Vagina (tissue), 2 donors: Measurements from ENCODE around the gene TRIM44. TPM values are rescaled to one million over a fixed set of nuclear protein-coding genes. Genes with fewer than 3 reads are reported as not detected.

Source experiments
- DNase-seq, 2 donors: peaks; one replicate each; pipeline ENCODE4 v3.0.0-alpha.2; 2017; ENCODE audit errors: extremely low spot score in 2 of 2
- H3K27ac ChIP-seq: fragments of 200-600 bp; sonication (generic); one replicate; pipeline ENCODE4 v1.5.1; 2019
- H3K27me3 ChIP-seq: fragments of 200-600 bp; sonication (generic); one replicate; pipeline ENCODE4 v1.5.1; 2019
- H3K36me3 ChIP-seq, 2 donors: fragments of 200-600 bp; sonication (generic); one replicate each; pipeline ENCODE4 v1.5.1; 2017 to 2019
- H3K4me1 ChIP-seq: fragments of 200-600 bp; sonication (generic); one replicate; pipeline ENCODE4 v1.5.1; 2019
- H3K4me3 ChIP-seq, 2 donors: fragments of 200-600 bp; sonication (generic); 1 replicate in 1 of 2; 2 replicates in 1 of 2; pipeline ENCODE4 v1.5.1; 2016 to 2019
- H3K9me3 ChIP-seq: fragments of 200-600 bp; sonication (generic); one replicate; pipeline ENCODE4 v1.5.1; 2019
- POLR2A ChIP-seq, 2 donors: fragments of 450-650 bp; IDR thresholded peaks; one replicate each; pipeline ENCODE4 v1.6.1; 2017; ENCODE audit warnings: antibody characterized with exemption in 2 of 2, mild to moderate bottlenecking in 2 of 2, moderate library complexity in 2 of 2
- POLR2AphosphoS5 ChIP-seq, 2 donors: sonication (generic); formaldehyde crosslinking; IDR thresholded peaks; one replicate each; pipeline ENCODE4 v1.9.0; 2017; ENCODE audit warnings: antibody characterized with exemption in 2 of 2, mild to moderate bottlenecking in 2 of 2, low read depth in 1 of 2; ENCODE audit not compliant: insufficient read depth in 1 of 2
- intact Hi-C: fragments of 100-400 bp; cut with DNase I; formaldehyde crosslinking; loops from one replicate; pipeline ENCODE4 v1.15.1; 2023
- total RNA-seq: library from RNA; depleted of rRNA; stranded (reverse); fragments of >200 nt; gene quantifications from one replicate; pipeline ENCODE4 v1.2.3, GENCODE V29; 2016
- TF ChIP-seq, protein P1 (sequence below), 3 experiments: fragments of 450-650 bp in 2 of 3; fragments of 200-600 bp in 1 of 3; sonication (generic) in 1 of 3; IDR thresholded peaks; one replicate each; pipeline ENCODE4 v1.5.1; 2017 to 2019; ENCODE audit warnings: antibody characterized with exemption in 3 of 3, mild to moderate bottlenecking in 2 of 3, moderate library complexity in 2 of 3

The TRIM44 gene
- total RNA-seq, 1 donor from 2014 or later, result 27.7 TPM

GRCh38 chr11:35717043-35717442 is 54.5 kb downstream of the TRIM44 start:
- intact Hi-C loops, result no loop called here

DNA sequence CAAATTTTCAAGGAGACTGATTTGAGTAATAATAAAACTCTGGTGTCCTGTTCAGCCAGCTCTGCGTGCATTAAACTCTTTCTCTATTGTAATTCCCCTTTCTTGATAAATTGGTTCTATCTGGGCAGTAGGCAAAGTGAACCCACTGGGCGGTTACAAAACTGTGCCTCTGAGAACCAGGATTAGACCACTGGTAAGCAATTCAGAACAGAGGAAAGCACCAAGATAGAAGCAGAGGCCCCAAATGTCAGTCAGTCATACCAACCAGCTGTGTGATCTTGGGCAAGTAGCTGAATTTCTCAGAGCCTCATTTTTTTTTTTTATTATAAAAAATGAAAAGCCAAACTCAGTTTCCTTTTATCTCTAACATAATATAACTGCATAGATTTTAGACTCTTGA is 54.9 kb downstream of the TRIM44 start:
- no peaks in the 10 kb centered on the region for H3K36me3 ChIP-seq
- intact Hi-C loops, result no loop called here
- no peak for TF ChIP-seq POLR2A (IDR thresholded peaks at IDR 0.05)
- TF ChIP-seq, protein P1, sequence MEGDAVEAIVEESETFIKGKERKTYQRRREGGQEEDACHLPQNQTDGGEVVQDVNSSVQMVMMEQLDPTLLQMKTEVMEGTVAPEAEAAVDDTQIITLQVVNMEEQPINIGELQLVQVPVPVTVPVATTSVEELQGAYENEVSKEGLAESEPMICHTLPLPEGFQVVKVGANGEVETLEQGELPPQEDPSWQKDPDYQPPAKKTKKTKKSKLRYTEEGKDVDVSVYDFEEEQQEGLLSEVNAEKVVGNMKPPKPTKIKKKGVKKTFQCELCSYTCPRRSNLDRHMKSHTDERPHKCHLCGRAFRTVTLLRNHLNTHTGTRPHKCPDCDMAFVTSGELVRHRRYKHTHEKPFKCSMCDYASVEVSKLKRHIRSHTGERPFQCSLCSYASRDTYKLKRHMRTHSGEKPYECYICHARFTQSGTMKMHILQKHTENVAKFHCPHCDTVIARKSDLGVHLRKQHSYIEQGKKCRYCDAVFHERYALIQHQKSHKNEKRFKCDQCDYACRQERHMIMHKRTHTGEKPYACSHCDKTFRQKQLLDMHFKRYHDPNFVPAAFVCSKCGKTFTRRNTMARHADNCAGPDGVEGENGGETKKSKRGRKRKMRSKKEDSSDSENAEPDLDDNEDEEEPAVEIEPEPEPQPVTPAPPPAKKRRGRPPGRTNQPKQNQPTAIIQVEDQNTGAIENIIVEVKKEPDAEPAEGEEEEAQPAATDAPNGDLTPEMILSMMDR (IDR thresholded peaks at IDR 0.05), result no peak
- no peak for TF ChIP-seq POLR2AphosphoS5 (IDR thresholded peaks at IDR 0.05; ENCODE audit: insufficient read depth in 1 of 2, low read depth in 1 of 2)
- H3K27ac ChIP-seq, result no peak overlapping the region
- H3K9me3 ChIP-seq, result no peaks in the 10 kb centered on the region
- no peak overlapping the region for H3K4me3 ChIP-seq
- no peaks in the 10 kb centered on the region for H3K27me3 ChIP-seq
- DNase-seq, result no peak
- peaks cover 8% of the 10 kb centered on the region for H3K4me1 ChIP-seq

More at GRCh38 chr11:35717043-35717442, 54.5 kb downstream of the TRIM44 start:
- DNase-seq, result no peak
- H3K27me3 ChIP-seq, result no peaks in the 10 kb centered on the region
- no peaks in the 10 kb centered on the region for H3K36me3 ChIP-seq
- H3K4me1 ChIP-seq, result peaks cover 7% of the 10 kb centered on the region
- TF ChIP-seq POLR2A (IDR thresholded peaks at IDR 0.05) (no peak), POLR2AphosphoS5 (IDR thresholded peaks at IDR 0.05; ENCODE audit: insufficient read depth in 1 of 2, low read depth in 1 of 2) (no peak)
- TF ChIP-seq, protein P1 (IDR thresholded peaks at IDR 0.05), result no peak
- no peaks in the 10 kb centered on the region for H3K9me3 ChIP-seq
- no peak overlapping the region for H3K27ac ChIP-seq
- no peak overlapping the region for H3K4me3 ChIP-seq

DNA sequence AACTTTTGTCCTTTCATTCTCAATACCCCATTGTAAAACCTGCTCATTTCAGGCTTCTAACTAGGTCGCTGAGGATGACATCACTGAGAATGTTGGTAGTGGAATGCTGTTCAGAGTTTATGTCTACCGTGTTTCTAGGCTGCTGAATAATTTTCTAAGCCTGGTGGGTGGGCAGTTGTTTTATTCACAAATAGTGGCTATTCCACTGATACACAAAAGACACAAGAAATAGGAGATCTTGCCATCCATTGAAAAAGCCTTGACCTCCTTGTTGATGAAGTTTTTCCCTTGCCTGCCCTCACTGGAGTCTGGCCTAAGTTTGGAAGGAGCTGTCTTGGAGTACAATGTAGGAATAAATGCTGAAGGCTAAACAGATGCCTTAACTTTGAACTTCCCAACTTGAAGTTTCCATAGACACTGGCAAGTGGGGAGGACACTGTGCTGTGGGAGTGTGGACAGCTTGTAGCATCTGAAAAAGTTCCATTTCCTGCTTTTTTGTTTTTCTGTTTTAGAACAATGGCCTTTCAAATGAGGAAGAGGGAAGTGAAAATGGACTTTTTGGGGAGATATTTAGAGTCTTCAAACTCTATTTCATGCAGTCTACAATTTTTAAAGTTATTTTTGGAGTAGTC is 59.2 kb downstream of the TRIM44 start:
- Histone ChIP-seq H3K4me1 (peaks cover 8% of the 10 kb centered on the region), H3K9me3 (no peaks in the 10 kb centered on the region), H3K36me3 (peaks cover 0 to 9% of the 10 kb centered on the region in 2 donors), H3K27me3 (no peaks in the 10 kb centered on the region), H3K27ac (no peak overlapping the region), H3K4me3 (no peak overlapping the region)
- TF ChIP-seq, protein P1 (IDR thresholded peaks at IDR 0.05), result no peak
- no peak for DNase-seq
- intact Hi-C loops, result no loop called here

DNA sequence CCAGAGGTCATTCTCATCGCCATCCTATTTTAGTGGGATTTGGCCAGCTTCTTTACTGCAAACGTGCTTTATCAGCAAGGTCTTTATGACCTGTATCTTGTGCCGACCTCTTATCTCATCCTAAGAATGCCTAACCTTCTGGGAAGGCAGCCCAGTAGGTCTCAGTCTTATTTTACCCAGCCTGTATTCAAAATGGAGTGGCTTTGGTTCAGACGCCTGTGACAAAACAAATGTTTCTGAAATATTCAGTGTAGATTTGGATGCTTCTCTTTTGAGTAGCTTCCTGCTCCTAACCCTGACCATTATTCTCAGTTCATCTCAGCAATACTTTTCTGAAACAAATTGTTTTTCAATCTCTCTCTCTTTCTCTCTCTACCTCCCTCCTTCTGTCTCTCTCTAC is 60.1 kb downstream of the TRIM44 start:
- H3K9me3 ChIP-seq, result no peaks in the 10 kb centered on the region
- H3K27ac ChIP-seq, result no peak overlapping the region
- peaks cover 0 to 15% of the 10 kb centered on the region in 2 donors for H3K36me3 ChIP-seq
- H3K4me1 ChIP-seq, result peaks cover 8% of the 10 kb centered on the region
- no peak overlapping the region for H3K4me3 ChIP-seq
- intact Hi-C loops, result no loop called here
- TF ChIP-seq POLR2AphosphoS5 (IDR thresholded peaks at IDR 0.05; ENCODE audit: insufficient read depth in 1 of 2, low read depth in 1 of 2), result no peak
- no peak for TF ChIP-seq POLR2A (IDR thresholded peaks at IDR 0.05)
- TF ChIP-seq, protein P1 (IDR thresholded peaks at IDR 0.05), result no peak
- DNase-seq, result no peak
- no peaks in the 10 kb centered on the region for H3K27me3 ChIP-seq

DNA sequence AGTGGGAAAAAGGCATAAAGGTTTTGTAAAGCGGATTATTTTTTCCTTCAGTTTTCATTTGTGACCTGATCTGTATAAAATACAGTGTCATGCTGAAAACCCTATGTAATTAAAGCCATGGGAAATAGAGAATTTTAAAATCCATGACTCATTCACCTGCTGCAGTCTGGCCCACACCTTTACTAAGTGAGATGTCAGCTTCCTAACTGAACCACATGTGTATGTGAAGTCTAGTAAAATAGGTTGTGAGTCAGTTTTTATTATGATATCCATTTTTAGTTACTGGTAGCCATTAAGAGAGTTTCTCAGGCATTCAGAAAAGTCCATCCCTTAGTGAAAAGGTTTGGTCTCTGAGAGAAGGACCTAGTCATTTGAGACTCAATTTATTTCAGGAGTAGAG is 60.9 kb downstream of the TRIM44 start:
- intact Hi-C loops, result no loop called here
- DNase-seq, result no peak
- H3K4me1 ChIP-seq, result peaks cover 8% of the 10 kb centered on the region
- no peak overlapping the region for H3K4me3 ChIP-seq
- TF ChIP-seq POLR2AphosphoS5 (IDR thresholded peaks at IDR 0.05; ENCODE audit: insufficient read depth in 1 of 2, low read depth in 1 of 2) (no peak), POLR2A (IDR thresholded peaks at IDR 0.05) (no peak)
- TF ChIP-seq, protein P1 (IDR thresholded peaks at IDR 0.05), result no peak
- H3K36me3 ChIP-seq, result peaks cover 0 to 15% of the 10 kb centered on the region in 2 donors
- H3K27me3 ChIP-seq, result no peaks in the 10 kb centered on the region
- H3K9me3 ChIP-seq, result no peaks in the 10 kb centered on the region
- H3K27ac ChIP-seq, result no peak overlapping the region
